GM21529 (cell line): ENCODE data around the gene LASP1NB.
"Not testable (repeated sequence)": the region's sequence is repeated elsewhere in the genome, so short reads cannot be mapped to it uniquely, and the experiment has no call there.

Experiments used
- ATAC-seq: cut with Tn5 transposase; IDR thresholded peaks from one replicate; pipeline ENCODE4 v1.9.1; 2021; ENCODE audit not compliant: unreplicated experiment

Gene LASP1NB

GRCh38 chr17:38959508-38959907, 34.1 kb downstream of the LASP1NB start:
- no peak for ATAC-seq

GRCh38 chr17:38960402-38960801, 35.0 kb downstream of the LASP1NB start:
- no peak for ATAC-seq

- ATAC-seq = no peak
Observed at GRCh38 chr17:38961413-38961812, 36.0 kb downstream of the LASP1NB start.

GRCh38 chr17:38967290-38967738, 41.9 kb downstream of the LASP1NB start, which contains the start of gene FBXO47:
FBXO47 (minus strand) TSS chr17:38967403; CDS start chr17:38963025, 4,378 bp downstream.
- no peak for ATAC-seq

- ATAC-seq = no peak
Observed at GRCh38 chr17:38969281-38969680, 43.9 kb downstream of the LASP1NB start.

- ATAC-seq = no peak
Observed at GRCh38 chr17:38970128-38970527, 44.7 kb downstream of the LASP1NB start.

- no peak for ATAC-seq
Observed at GRCh38 chr17:38970804-38971203, 45.4 kb downstream of the LASP1NB start.

GRCh38 chr17:38976187-38976551, 50.8 kb downstream of the LASP1NB start:
- not testable (repeated sequence) for ATAC-seq

GRCh38 chr17:38978180-38978579, 52.8 kb downstream of the LASP1NB start:
- no peak for ATAC-seq
